Stomach smooth muscle (tissue), 2 donors: ENCODE measurements around the gene PTH1R.

Source experiments
- H3K27ac ChIP-seq: one replicate; pipeline ENCODE4 v1.7.0; 2013; ENCODE audit warnings: mild to moderate bottlenecking, low read length, inconsistent platforms
- H3K27me3 ChIP-seq, 2 donors: one replicate each; pipeline ENCODE4 v1.7.0; 2013; ENCODE audit warnings: low read length in 2 of 2; ENCODE audit not compliant: insufficient read depth in 2 of 2, control insufficient read depth in 1 of 2
- H3K36me3 ChIP-seq, 2 donors: one replicate each; pipeline ENCODE4 v1.7.0; 2013; ENCODE audit warnings: low read length in 2 of 2; ENCODE audit not compliant: control insufficient read depth in 2 of 2, insufficient read depth in 2 of 2
- H3K4me1 ChIP-seq: one replicate; pipeline ENCODE4 v1.7.0; 2013; ENCODE audit warnings: low read length; ENCODE audit not compliant: control insufficient read depth, insufficient read depth
- H3K4me3 ChIP-seq, 2 donors: one replicate each; pipeline ENCODE4 v1.7.0; 2013; ENCODE audit warnings: low read length in 2 of 2
- H3K9ac ChIP-seq, 2 donors: one replicate each; pipeline ENCODE4 v1.7.0; 2013; ENCODE audit warnings: low read length in 2 of 2, mild to moderate bottlenecking in 1 of 2
- H3K9me3 ChIP-seq, 2 donors: one replicate each; pipeline ENCODE4 v1.7.0; 2013; ENCODE audit warnings: low read length in 2 of 2; ENCODE audit not compliant: control insufficient read depth in 2 of 2
- donor health status: healthy.
- donor health status: Pancreatic carcinoma.

PTH1R gene

GRCh38 chr3:46950177-46950576 lies 72.7 kb downstream of the PTH1R start:
- Histone ChIP-seq H3K9ac (no peak overlapping the region), H3K9me3 (no peaks in the 10 kb centered on the region), H3K4me1 (peaks cover 50% of the 10 kb centered on the region), H3K36me3 (peaks cover 6 to 11% of the 10 kb centered on the region in 2 donors), H3K27ac (no peak overlapping the region), H3K4me3 (no peak overlapping the region), H3K27me3 (no peaks in the 10 kb centered on the region)

- Histone ChIP-seq H3K9ac (no peak overlapping the region), H3K9me3 (no peaks in the 10 kb centered on the region), H3K4me3 (no peak overlapping the region), H3K27me3 (no peaks in the 10 kb centered on the region), H3K27ac (no peak overlapping the region), H3K36me3 (peaks cover 6 to 10% of the 10 kb centered on the region in 2 donors), H3K4me1 (peaks cover 55% of the 10 kb centered on the region)
These were observed 73.2 kb downstream of the PTH1R start for GRCh38 chr3:46950650-46951241.

- Histone ChIP-seq H3K9ac (no peak overlapping the region), H3K27me3 (no peaks in the 10 kb centered on the region), H3K4me1 (peaks cover 52% of the 10 kb centered on the region), H3K9me3 (no peaks in the 10 kb centered on the region), H3K36me3 (peaks cover under 1 to 2% of the 10 kb centered on the region in 2 donors), H3K27ac (no peak overlapping the region), H3K4me3 (peak overlapping the region in 1 of 2 donors; percentile 35)
These were observed 75.3 kb downstream of the PTH1R start for GRCh38 chr3:46952813-46953212.
